Measurements from ENCODE around the gene FAM83D. TPM values are rescaled to one million over a fixed set of nuclear protein-coding genes. Genes with fewer than 3 reads are reported as not detected.

FAM83D gene
- total RNA-seq, 3 donors from 2014 or later = 0.33 to 0.64 (median 0.59) TPM

DNA sequence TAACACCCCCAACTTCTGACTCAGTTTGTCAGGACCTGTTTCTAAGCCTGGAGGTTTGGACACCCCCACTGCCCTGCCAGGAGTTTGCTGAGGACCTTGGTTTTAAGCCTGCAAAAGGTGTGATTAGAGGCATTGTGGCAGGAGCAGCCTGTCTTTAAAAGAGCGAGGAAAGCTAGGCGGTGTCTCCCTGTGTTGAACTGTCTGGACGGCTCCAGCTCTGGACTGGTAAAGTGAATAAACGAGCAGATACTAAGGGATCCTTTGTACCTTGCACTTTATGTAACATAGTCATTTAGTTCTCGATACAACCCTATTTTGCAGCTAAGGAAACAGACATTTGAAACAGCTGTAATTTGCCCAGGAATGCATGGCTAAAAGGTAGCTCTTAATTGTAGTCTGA lies 14.4 kb downstream of the FAM83D start:
- no peaks in the 10 kb centered on the region for H3K27me3 ChIP-seq
- H3K4me3 ChIP-seq = no peak overlapping the region
- no peaks in the 10 kb centered on the region for H3K9me3 ChIP-seq
- H3K36me3 ChIP-seq = no peaks in the 10 kb centered on the region
- H3K27ac ChIP-seq = no peak overlapping the region
- intact Hi-C loops (cut with DNase I; ENCODE audit: low total_unique reads) = no loop called here
- DNase-seq (ENCODE audit: low spot score in 2 of 2) = no peak
- TF ChIP-seq POLR2A (IDR thresholded peaks at IDR 0.05) (no peak), POLR2AphosphoS5 (IDR thresholded peaks at IDR 0.05) (no peak)
- TF ChIP-seq, protein P1, sequence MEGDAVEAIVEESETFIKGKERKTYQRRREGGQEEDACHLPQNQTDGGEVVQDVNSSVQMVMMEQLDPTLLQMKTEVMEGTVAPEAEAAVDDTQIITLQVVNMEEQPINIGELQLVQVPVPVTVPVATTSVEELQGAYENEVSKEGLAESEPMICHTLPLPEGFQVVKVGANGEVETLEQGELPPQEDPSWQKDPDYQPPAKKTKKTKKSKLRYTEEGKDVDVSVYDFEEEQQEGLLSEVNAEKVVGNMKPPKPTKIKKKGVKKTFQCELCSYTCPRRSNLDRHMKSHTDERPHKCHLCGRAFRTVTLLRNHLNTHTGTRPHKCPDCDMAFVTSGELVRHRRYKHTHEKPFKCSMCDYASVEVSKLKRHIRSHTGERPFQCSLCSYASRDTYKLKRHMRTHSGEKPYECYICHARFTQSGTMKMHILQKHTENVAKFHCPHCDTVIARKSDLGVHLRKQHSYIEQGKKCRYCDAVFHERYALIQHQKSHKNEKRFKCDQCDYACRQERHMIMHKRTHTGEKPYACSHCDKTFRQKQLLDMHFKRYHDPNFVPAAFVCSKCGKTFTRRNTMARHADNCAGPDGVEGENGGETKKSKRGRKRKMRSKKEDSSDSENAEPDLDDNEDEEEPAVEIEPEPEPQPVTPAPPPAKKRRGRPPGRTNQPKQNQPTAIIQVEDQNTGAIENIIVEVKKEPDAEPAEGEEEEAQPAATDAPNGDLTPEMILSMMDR (IDR thresholded peaks at IDR 0.05) = no peak
- H3K4me1 ChIP-seq = no peaks in the 10 kb centered on the region

DNA sequence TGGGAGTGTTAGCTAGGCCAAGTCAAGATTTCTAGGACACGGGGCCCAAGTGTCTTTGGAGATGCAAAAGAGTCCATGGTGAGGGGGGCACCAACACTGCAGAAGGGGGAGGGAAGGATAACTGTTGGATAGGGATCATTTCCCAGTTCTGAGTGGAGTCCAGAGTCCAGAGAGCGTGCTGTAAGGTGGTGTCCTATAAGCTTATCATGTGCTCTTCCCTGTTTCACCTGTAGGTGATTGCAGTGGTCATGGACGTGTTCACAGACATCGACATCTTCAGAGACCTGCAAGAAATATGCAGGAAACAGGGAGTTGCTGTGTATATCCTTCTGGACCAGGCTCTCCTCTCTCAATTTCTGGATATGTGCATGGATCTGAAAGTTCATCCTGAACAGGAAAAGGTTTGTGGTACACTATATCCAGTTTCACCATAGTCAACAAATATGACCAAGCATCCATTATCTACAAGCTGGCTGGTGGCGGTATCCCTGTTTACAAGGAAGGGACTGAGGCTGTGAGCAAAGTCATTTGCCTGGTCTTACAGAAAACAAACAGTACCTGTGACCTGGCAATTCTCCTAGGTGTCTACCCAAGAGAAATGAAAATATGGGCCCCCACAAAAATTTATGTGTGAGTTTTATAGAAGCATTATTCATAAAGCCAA lies 15.6 kb downstream of the FAM83D start:
- Histone ChIP-seq H3K9me3 (no peaks in the 10 kb centered on the region), H3K36me3 (no peaks in the 10 kb centered on the region), H3K27ac (no peak overlapping the region), H3K27me3 (no peaks in the 10 kb centered on the region), H3K4me3 (no peak overlapping the region), H3K4me1 (no peaks in the 10 kb centered on the region)
- intact Hi-C loops (cut with DNase I; ENCODE audit: low total_unique reads) = no loop called here
- DNase-seq (ENCODE audit: low spot score in 2 of 2) = no peak
- TF ChIP-seq, protein P1 (IDR thresholded peaks at IDR 0.05) = no peak
- TF ChIP-seq POLR2AphosphoS5 (IDR thresholded peaks at IDR 0.05) (no peak), POLR2A (IDR thresholded peaks at IDR 0.05) (no peak)

DNA sequence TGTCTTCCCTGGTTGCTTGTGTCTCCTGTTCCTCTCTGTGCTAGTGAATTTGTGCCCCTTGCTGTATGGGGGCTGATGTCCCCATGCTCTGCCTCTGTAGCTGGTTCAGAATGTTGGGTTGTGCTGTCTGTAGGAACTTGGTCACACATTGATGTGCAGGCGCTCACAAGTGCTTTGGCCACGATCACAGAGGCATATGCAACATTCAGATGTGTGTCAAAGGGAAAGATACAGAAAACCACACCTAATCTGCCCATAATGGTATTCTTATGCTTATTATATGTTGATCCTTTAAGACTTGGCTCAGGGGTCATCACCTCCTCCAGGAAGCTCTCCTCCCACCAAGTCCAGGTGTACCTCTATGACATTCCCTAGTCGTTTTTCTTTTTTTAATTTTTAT lies 18.8 kb downstream of the FAM83D start:
- H3K27me3 ChIP-seq = no peaks in the 10 kb centered on the region
- no peak overlapping the region for H3K4me3 ChIP-seq
- no peaks in the 10 kb centered on the region for H3K36me3 ChIP-seq
- TF ChIP-seq, protein P1 (IDR thresholded peaks at IDR 0.05) = no peak
- TF ChIP-seq POLR2A (IDR thresholded peaks at IDR 0.05) = no peak
- no peak for TF ChIP-seq POLR2AphosphoS5 (IDR thresholded peaks at IDR 0.05)
- intact Hi-C loops (cut with DNase I; ENCODE audit: low total_unique reads) = no loop called here
- DNase-seq (ENCODE audit: low spot score in 2 of 2) = no peak
- H3K27ac ChIP-seq = no peak overlapping the region
- H3K9me3 ChIP-seq = no peaks in the 10 kb centered on the region
- no peaks in the 10 kb centered on the region for H3K4me1 ChIP-seq

DNA sequence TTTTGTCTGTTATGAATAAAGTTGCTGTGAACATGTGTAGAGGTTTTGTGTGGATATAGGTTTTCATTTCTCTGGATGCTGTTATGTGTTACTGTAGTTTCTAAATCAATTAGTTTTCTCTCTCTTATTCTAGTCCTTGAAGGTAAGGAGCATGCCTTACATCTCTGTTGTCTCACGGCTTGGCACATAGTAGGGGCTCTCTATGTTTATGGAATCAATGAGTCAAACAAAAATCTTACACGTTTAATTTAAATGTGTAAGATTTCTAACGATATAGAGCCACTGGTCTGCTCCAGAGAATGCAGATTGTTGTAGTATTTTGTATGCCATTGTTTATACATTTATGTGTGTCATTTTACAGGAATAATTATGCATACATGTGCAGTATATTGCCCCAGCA lies 20.6 kb downstream of the FAM83D start:
- no peaks in the 10 kb centered on the region for H3K27me3 ChIP-seq
- intact Hi-C loops (cut with DNase I; ENCODE audit: low total_unique reads) = no loop called here
- H3K36me3 ChIP-seq = no peaks in the 10 kb centered on the region
- no peaks in the 10 kb centered on the region for H3K9me3 ChIP-seq
- no peak overlapping the region for H3K27ac ChIP-seq
- no peak overlapping the region for H3K4me3 ChIP-seq
- TF ChIP-seq POLR2A (IDR thresholded peaks at IDR 0.05) (no peak), POLR2AphosphoS5 (IDR thresholded peaks at IDR 0.05) (no peak)
- TF ChIP-seq, protein P1 (IDR thresholded peaks at IDR 0.05) = no peak
- H3K4me1 ChIP-seq = no peaks in the 10 kb centered on the region
- DNase-seq (ENCODE audit: low spot score in 2 of 2) = no peak

DNA sequence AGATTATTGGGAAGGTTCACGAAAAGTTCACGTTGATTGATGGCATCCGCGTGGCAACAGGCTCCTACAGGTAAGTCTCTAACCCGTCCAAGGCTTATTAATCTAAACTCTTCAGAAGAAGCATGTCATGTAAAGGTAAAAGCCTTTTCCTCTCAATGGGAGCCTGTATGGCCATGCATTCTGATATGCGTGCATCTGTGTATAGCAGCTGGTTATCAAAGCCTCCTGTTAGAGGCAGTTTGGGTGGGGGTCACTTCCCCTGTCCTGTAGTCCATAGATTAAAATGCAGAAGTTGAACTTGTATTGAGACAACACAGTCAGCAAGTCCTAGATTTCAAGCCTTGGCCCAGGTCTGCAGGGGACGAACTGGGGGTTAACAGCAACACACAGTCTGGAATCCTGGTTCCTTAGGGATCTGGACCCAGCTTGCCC lies 21.7 kb downstream of the FAM83D start:
- Histone ChIP-seq H3K4me1 (no peaks in the 10 kb centered on the region), H3K9me3 (no peaks in the 10 kb centered on the region), H3K36me3 (no peaks in the 10 kb centered on the region), H3K27me3 (no peaks in the 10 kb centered on the region), H3K4me3 (no peak overlapping the region), H3K27ac (no peak overlapping the region)
- no peak for DNase-seq (ENCODE audit: low spot score in 2 of 2)
- TF ChIP-seq POLR2A (IDR thresholded peaks at IDR 0.05) (no peak), POLR2AphosphoS5 (IDR thresholded peaks at IDR 0.05) (no peak)
- TF ChIP-seq, protein P1 (IDR thresholded peaks at IDR 0.05) = no peak
- intact Hi-C loops (cut with DNase I; ENCODE audit: low total_unique reads) = no loop called here

Data from breast epithelium (tissue), 4 donors.